ENCODE measurements around the gene SH3RF1.

The SH3RF1 gene

GRCh38 chr4:169147191-169147590 lies 123.6 kb downstream of the SH3RF1 start:
- H3K9ac ChIP-seq (ENCODE audit: low read depth, low read length): no peak overlapping the region
- H3K36me3 ChIP-seq (ENCODE audit: insufficient read depth, low read length): no peaks in the 10 kb centered on the region
- H3K79me2 ChIP-seq (ENCODE audit: insufficient read depth, low read length): no peaks in the 10 kb centered on the region
- no peaks in the 10 kb centered on the region for H4K20me1 ChIP-seq (ENCODE audit: insufficient read depth, low read length)
- no peaks in the 10 kb centered on the region for H3K9me3 ChIP-seq (ENCODE audit: insufficient read depth, low read length, severe bottlenecking)
- no peak overlapping the region for H3K4me3 ChIP-seq (ENCODE audit: low read depth in 1 of 2, low read length in 2 of 2)
- H3K27me3 ChIP-seq (ENCODE audit: insufficient read depth, low read length, poor library complexity): no peaks in the 10 kb centered on the region
- ATAC-seq (ENCODE audit: insufficient read depth, low read depth): no peak
- no peak for TF ChIP-seq CTCF (IDR thresholded peaks at IDR 0.05; ENCODE audit: borderline replicate concordance, extremely low read depth, low read length, poor library complexity, severe bottlenecking)
- TF ChIP-seq EZH2 (IDR thresholded peaks at IDR 0.05; ENCODE audit: borderline replicate concordance, low read depth, low read length, severe bottlenecking): no peak
- H3K27ac ChIP-seq (ENCODE audit: low read length): no peak overlapping the region
- no peak overlapping the region for H2AFZ ChIP-seq (ENCODE audit: low read depth, low read length)
- no peak for DNase-seq
- no peaks in the 10 kb centered on the region for H3K4me1 ChIP-seq (ENCODE audit: insufficient read depth, low read length)
- H3K4me2 ChIP-seq (ENCODE audit: insufficient read depth, low read length): no peak overlapping the region

- Histone ChIP-seq H3K4me1 (ENCODE audit: insufficient read depth, low read length) (no peaks in the 10 kb centered on the region), H4K20me1 (ENCODE audit: insufficient read depth, low read length) (no peaks in the 10 kb centered on the region), H3K27ac (ENCODE audit: low read length) (no peak overlapping the region), H3K4me2 (ENCODE audit: insufficient read depth, low read length) (no peak overlapping the region), H3K27me3 (ENCODE audit: insufficient read depth, low read length, poor library complexity) (no peaks in the 10 kb centered on the region), H3K4me3 (ENCODE audit: low read depth in 1 of 2, low read length in 2 of 2) (no peak overlapping the region), H3K9ac (ENCODE audit: low read depth, low read length) (no peak overlapping the region), H3K79me2 (ENCODE audit: insufficient read depth, low read length) (no peaks in the 10 kb centered on the region), H2AFZ (ENCODE audit: low read depth, low read length) (no peak overlapping the region), H3K36me3 (ENCODE audit: insufficient read depth, low read length) (no peaks in the 10 kb centered on the region), H3K9me3 (ENCODE audit: insufficient read depth, low read length, severe bottlenecking) (no peaks in the 10 kb centered on the region)
- ATAC-seq (ENCODE audit: insufficient read depth, low read depth): no peak
- no peak for TF ChIP-seq CTCF (IDR thresholded peaks at IDR 0.05; ENCODE audit: borderline replicate concordance, extremely low read depth, low read length, poor library complexity, severe bottlenecking)
- TF ChIP-seq EZH2 (IDR thresholded peaks at IDR 0.05; ENCODE audit: borderline replicate concordance, low read depth, low read length, severe bottlenecking): no peak
- no peak for DNase-seq
These were observed 126.6 kb downstream of the SH3RF1 start for GRCh38 chr4:169144061-169144600.

GRCh38 chr4:169143335-169143734 lies 127.4 kb downstream of the SH3RF1 start:
- TF ChIP-seq CTCF (IDR thresholded peaks at IDR 0.05; ENCODE audit: borderline replicate concordance, extremely low read depth, low read length, poor library complexity, severe bottlenecking): no peak
- TF ChIP-seq EZH2 (IDR thresholded peaks at IDR 0.05; ENCODE audit: borderline replicate concordance, low read depth, low read length, severe bottlenecking): no peak
- ATAC-seq (ENCODE audit: insufficient read depth, low read depth) (no peak), DNase-seq (no peak)
- Histone ChIP-seq H2AFZ (ENCODE audit: low read depth, low read length) (no peak overlapping the region), H3K27ac (ENCODE audit: low read length) (no peak overlapping the region), H3K79me2 (ENCODE audit: insufficient read depth, low read length) (no peaks in the 10 kb centered on the region), H3K4me3 (ENCODE audit: low read depth in 1 of 2, low read length in 2 of 2) (no peak overlapping the region), H3K4me2 (ENCODE audit: insufficient read depth, low read length) (no peak overlapping the region), H3K27me3 (ENCODE audit: insufficient read depth, low read length, poor library complexity) (no peaks in the 10 kb centered on the region), H3K4me1 (ENCODE audit: insufficient read depth, low read length) (no peaks in the 10 kb centered on the region), H3K36me3 (ENCODE audit: insufficient read depth, low read length) (no peaks in the 10 kb centered on the region), H4K20me1 (ENCODE audit: insufficient read depth, low read length) (no peaks in the 10 kb centered on the region), H3K9ac (ENCODE audit: low read depth, low read length) (no peak overlapping the region), H3K9me3 (ENCODE audit: insufficient read depth, low read length, severe bottlenecking) (no peaks in the 10 kb centered on the region)

- H4K20me1 ChIP-seq (ENCODE audit: insufficient read depth, low read length): no peaks in the 10 kb centered on the region
- H3K9ac ChIP-seq (ENCODE audit: low read depth, low read length): no peak overlapping the region
- H3K4me2 ChIP-seq (ENCODE audit: insufficient read depth, low read length): no peak overlapping the region
- H3K27ac ChIP-seq (ENCODE audit: low read length): no peak overlapping the region
- no peaks in the 10 kb centered on the region for H3K9me3 ChIP-seq (ENCODE audit: insufficient read depth, low read length, severe bottlenecking)
- H3K27me3 ChIP-seq (ENCODE audit: insufficient read depth, low read length, poor library complexity): no peaks in the 10 kb centered on the region
- no peaks in the 10 kb centered on the region for H3K36me3 ChIP-seq (ENCODE audit: insufficient read depth, low read length)
- no peak for TF ChIP-seq CTCF (IDR thresholded peaks at IDR 0.05; ENCODE audit: borderline replicate concordance, extremely low read depth, low read length, poor library complexity, severe bottlenecking)
- no peak for TF ChIP-seq EZH2 (IDR thresholded peaks at IDR 0.05; ENCODE audit: borderline replicate concordance, low read depth, low read length, severe bottlenecking)
- no peaks in the 10 kb centered on the region for H3K4me1 ChIP-seq (ENCODE audit: insufficient read depth, low read length)
- H2AFZ ChIP-seq (ENCODE audit: low read depth, low read length): no peak overlapping the region
- H3K4me3 ChIP-seq (ENCODE audit: low read depth in 1 of 2, low read length in 2 of 2): no peak overlapping the region
- DNase-seq (no peak), ATAC-seq (ENCODE audit: insufficient read depth, low read depth) (no peak)
- no peaks in the 10 kb centered on the region for H3K79me2 ChIP-seq (ENCODE audit: insufficient read depth, low read length)
These were observed 127.8 kb downstream of the SH3RF1 start for GRCh38 chr4:169142906-169143305.

Data from DND-41 (cell line).